NCI-H1436 (cell line): ENCODE results near the gene KLRF2.
"Not testable (repeated sequence)": the region's sequence is repeated elsewhere in the genome, so short reads cannot be mapped to it uniquely, and the experiment has no call there.

Source experiments
- DNase-seq: peaks from one replicate; lab custom pipeline; 2025; lab: John Stamatoyannopoulos, UW

The KLRF2 gene, protein sequence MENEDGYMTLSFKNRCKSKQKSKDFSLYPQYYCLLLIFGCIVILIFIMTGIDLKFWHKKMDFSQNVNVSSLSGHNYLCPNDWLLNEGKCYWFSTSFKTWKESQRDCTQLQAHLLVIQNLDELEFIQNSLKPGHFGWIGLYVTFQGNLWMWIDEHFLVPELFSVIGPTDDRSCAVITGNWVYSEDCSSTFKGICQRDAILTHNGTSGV

DNA sequence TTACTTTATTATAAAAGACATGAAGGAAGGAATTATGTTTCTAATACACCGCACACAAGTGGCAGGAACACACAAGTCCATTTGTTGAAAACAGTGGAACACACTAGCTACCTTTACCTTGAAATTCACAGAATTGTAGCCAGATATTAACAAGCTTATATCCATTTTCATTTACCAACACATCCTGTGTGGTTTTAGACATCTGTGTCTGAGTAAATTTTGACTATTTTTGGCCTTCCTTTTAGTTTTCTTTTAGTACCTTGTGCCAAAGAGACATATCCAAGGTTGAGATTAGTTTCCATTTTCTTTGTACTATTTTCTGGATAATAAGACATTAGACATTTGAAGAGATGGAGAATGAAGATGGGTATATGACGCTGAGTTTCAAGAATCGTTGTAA, at the start of gene KLRF2:
KLRF2 (plus strand) TSS at position 244 of the 400 bp plus-strand sequence; CDS start at position 351, 107 bp downstream.
- DNase-seq: no peak

DNA sequence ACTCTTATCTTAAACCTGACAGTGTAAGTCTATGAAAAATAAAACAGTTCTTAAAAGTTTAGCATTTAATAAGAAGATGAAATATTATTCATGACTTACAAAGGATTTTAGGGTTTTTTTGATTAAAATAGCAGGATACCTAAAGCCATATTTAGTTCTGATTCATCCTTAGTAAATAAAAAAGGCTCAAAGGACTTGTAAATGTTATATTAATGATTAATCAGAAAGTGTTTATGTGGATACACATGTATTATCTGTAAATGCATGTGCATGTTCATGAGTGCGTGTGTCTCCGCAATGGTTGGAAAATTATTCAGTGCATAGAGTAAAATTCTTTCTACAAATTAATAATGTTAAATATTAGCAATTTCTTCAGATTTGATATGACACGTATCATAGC, 49.6 kb upstream of the KLRF2 start:
- DNase-seq: no peak

DNA sequence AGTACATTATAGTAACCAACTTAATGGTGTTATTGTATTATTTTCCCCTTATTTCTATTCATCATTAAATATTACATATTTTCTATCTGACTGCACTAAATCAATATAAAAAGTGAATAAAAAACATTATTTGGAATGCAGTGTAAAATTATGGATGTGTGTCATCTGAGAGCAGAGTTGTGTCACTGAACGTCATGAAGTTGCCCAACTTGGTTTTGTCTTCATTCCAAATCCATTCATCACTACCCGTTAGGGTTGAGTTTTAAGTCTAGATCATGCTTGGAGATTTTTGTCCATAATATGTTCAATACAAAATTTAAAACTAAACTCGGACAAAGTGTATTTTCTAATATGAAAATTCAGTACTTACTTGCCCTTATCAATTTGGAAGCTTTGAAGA, 37.9 kb upstream of the KLRF2 start:
- DNase-seq: no peak

DNA sequence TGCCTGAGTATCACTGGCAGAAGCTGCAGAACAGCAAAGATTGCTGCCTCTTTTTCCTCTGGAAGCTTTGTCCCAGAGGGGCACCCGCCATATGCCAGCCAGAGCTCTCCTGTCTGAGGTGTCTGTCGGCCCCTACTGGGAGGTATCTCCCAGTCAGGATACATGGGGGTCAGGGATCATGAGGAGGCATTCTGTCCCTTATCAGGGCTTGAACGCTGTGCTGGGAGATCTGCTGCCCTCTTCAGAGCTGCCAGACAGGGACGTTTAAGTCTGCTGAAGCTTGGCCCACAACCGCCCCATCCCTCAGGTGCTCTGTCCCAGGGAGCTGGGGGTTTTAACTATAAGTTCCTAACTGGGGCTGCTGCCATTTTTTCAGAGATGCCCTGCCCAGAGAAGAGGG, 32.4 kb upstream of the KLRF2 start:
- no peak for DNase-seq

- no peak for DNase-seq
Measured at GRCh38 chr12:9851050-9851449, 30.2 kb upstream of the KLRF2 start.

DNA sequence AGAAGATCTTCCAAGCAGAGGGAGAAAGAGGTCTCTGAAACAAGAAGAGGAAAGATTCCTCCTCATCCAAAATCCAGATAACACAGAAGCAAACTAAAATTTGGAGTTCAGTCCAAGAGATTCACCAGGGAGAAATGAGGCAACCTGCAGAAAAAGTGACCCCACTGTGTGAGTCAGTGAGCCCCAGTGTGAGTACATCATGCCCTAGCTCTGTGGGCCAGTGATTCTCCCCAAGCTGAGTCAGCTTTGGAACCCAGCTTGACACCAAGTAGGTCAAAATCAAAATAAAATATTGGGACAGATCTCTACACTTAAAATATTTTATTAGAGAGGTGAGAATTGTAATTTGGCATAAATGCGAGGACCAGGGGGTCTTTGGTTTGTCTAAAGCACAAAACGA, 29.4 kb upstream of the KLRF2 start:
- DNase-seq: no peak

GRCh38 chr12:9856151-9856550, 25.1 kb upstream of the KLRF2 start:
- DNase-seq: no peak

DNA sequence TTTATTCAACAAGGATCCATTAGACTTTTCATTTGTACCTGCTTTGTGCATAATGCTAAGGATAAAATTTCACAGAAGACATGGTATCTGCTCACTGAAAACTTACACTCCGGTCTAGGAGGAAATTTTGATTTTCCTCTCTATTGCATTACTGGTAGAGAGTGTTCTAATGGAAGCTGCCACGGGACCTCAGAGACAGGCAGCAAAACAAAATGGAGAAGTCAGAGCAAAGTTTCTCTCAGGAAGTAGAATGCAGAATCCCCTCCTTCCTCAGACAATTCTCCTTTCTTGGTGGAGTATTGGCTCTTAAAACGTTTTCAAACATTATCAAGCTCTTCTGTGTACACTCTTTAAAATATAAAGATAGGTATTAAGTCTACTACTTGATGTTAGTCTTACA, 24.4 kb upstream of the KLRF2 start:
- no peak for DNase-seq

DNA sequence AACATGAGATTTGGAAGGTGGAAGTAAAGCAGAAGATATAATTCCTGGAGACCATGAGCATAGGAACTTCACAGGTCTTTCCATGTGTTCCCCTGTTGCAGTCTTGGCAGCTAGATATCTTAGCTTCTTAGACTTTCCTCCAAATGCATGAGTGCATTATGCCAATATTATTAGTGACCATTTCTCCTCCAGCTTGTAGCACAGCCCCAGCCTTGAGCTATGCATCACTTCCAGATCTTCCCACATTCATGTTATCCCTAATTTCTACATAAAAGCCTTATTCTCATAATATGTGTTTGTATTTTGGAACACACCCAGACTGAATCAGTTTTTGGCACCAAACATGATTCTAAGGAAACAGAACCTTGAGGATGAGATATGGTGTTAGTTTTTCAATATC, 23.2 kb upstream of the KLRF2 start:
- no peak for DNase-seq

DNA sequence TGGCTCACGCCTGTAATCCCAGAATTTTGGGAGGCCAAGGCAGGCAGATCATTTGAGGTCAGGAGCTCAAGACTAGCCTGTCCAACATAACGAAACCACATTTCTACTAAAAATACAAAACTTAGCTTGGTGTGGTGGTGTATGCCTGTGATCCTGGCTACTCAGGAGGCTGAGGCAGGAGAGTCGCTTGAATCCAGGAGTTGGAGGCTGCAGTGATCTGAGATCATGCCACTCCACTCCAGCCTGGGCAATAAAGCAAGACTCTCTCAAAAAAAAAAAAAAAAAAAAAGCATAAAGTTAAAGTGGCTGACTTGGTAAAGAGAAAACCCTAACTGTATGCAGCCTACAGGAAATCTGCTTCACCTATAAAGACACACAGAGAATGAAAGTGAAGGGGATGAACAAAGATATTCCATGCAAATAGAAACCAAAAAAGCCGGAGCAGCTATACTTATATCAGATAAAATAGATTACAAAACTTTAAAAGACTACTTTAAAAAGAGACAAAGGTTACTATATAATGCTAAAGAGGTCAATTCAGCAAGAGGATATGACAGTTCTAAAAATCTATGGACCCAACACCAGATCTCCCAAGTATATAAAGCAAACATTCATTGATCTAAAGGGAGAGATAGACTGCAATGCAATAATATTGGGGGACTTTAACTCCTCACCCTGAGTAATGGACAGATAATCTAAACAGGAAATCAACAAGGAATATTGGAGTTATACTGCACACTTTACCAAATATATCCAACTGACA, 16.2 kb upstream of the KLRF2 start:
- DNase-seq: no peak

GRCh38 chr12:9866860-9867269, 14.4 kb upstream of the KLRF2 start:
- no peak for DNase-seq

- no peak for DNase-seq
Measured at GRCh38 chr12:9867531-9867930, 13.8 kb upstream of the KLRF2 start.

GRCh38 chr12:9868311-9868801, 12.9 kb upstream of the KLRF2 start:
- DNase-seq: no peak

DNA sequence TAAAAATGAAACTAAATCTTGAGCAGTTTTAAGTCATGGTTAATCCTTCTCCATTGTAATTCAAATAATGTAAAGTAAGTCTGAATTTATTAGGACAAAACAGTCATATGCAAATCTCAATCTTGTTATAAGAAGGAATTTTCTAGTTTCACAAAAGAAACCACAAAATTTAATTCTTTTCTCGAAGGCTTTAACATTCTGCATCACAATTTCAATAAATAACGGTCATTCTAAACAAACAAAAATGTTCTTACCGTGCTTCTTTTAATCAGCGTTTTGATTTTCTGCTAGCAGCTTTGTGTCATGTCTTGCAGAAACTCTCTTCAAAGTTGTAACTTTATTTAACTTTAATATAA, 12.4 kb upstream of the KLRF2 start:
- no peak for DNase-seq

GRCh38 chr12:9869307-9870161, 11.8 kb upstream of the KLRF2 start, which contains the start of gene CLEC2B:
CLEC2B (minus strand) TSS chr12:9869354.
- no peak for DNase-seq

DNA sequence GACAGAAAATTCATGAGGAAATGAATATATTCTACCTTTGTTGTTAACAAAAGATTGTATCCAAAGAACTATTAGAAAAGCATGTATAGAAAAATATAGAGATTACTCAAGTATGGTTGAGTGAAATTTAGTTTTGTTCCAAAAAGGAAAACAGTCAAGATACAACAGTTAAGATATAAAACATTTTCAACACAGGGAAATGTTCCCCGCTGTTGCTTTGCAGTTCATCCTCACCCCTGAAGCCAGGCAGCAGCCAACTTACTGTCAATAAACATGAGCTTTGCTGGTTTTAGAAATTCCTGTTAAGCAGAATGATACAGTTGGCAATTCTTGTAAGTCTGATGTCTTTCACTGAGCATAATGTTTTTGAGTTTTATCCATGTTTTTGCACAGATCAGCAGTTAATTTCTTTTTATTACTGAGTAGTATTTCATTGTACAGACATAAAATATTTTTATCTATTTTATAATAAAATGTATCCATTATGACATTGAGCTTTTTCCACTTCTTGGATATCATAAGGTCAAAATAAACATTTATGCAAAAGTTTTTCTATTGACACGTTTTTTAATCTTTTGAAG, 10.9 kb upstream of the KLRF2 start:
- no peak for DNase-seq

DNA sequence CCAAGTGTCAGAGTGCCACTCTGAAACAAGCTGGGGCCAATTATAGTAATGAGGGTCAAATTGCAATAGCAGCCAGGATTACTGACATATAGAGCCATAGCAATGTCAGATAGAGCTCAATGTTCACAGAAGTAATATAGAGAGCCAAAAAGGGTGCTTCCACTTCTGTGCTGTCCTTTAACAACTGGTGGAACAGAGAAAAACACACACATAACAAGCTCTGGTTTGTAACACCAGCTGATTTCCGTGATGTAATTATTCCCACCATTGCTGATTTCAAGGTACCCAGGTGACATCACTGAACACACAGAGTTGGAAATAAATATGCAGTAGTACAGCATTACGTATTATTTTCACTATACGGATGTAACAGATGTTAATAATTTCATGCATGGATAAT, 9.1 kb upstream of the KLRF2 start:
- no peak for DNase-seq

GRCh38 chr12:9872742-9873141, 8.5 kb upstream of the KLRF2 start:
- no peak for DNase-seq

DNA sequence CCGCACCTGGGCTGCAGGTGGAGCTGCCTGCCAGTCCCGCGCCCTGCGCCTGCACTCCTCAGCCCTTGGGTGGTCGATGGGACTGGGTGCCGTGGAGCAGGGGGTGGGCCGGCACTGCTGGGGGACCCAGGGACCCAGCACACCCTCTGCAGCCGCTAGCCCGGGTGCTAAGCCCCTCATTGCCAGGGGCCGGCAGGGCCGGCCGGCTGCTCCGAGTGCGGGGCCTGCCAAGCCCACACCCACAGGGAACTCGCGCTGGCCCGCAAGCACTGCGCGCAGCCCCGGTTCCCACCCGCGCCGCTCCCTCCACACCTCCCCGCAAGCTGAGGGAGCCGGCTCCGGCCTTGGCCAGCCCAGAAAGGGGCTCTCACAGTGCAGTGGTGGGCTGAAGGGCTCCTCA, 5.2 kb upstream of the KLRF2 start:
- DNase-seq: not testable (repeated sequence)

GRCh38 chr12:9880532-9881078, 684 bp upstream of the KLRF2 start:
- no peak for DNase-seq

DNA sequence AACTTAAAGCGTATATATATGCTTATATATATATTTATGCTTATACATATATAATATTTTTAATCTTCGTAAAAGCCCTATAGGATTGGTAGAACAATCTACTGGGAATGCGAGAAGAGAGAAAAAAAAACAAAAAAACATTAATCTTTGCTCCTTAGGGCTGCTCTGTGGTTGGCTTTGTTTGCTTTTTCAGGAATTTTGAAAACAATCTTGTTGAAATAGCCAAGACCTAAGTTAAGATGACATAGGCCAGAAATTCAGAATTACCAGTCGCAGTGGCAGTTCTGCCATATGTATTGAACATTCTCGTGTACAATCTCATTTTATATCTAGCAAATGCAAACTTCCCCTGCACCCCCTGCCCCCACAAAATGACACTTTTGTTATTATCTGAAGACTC, 699 bp downstream of the KLRF2 start:
- DNase-seq: no peak

DNA sequence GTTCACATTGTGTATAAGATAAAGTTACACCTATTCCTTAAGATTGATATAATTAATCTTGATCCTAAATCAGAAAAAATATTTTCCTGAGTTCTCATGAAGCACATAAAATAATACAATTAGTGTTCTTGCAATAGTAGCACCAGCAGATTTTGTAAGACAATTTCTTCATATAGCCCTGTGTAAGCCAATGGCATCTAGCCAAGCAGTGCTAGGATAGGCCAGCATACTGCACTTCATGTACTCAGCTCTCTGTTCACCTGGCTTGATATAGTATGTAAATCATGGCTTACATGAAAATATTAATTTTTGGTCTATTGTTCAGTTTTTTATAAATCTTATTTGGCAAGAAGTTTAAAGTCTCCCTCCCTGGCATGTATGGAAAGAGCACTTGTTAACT, 1.9 kb downstream of the KLRF2 start:
- no peak for DNase-seq
